Activated CD4-positive, alpha-beta T cell treated with anti-CD3 and anti-CD28 coated beads, Interleukin-2, Interleukin-4, amounts not matched to agents 100 ng/mL and 50 ng/mL, durations not matched to agents 16 hours and 8 hours (primary cell): ENCODE measurements around the gene TMEM88.

ENCODE experiments used
- DNase-seq: peaks from one replicate; pipeline ENCODE4 v3.0.0-alpha.2; 2020; ENCODE audit warnings: low spot score

TMEM88 gene

DNA sequence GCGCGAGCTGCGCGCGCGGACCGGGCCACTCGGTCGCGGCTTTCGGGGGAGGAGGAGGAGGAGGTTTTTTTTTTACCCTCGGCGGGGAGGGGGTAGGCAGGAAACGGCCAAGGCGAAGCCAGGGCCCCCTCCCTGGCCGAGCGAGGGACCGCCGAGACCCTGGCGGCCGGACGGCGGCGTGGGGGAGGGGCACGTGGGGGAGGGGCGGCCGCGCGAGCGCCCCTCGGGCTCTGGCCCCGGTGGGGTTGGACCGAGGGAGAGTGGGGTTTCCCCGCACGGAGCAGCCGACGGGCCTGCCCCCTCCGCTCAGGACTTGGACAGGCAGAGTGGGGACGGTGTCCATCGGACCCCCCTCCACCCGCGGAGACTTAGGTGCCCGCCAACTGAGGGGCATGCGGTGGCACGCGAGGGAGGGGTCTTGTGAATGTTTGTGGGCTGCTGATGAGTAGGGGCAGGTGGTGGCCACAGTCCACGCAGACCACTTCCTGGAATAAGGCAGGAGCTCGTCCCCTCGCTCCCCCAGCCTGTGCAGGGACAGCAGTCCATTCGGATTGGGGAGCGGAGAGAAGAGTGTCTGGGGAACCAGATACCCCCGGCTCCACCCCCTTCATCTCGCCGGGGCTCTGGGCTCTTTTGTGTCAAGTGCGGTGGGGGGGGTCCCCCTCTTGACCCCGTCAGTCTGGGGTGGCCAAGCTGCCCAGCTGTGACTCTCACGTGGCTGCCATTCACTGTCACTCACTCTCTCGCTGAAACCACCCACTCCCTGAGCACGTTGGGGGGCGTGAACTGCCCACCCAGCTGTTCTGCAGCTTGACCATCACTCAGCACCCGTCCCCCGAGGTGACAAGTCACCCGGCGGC is 30.7 kb downstream of the TMEM88 start:
- DNase-seq: peak; percentile 42

DNA sequence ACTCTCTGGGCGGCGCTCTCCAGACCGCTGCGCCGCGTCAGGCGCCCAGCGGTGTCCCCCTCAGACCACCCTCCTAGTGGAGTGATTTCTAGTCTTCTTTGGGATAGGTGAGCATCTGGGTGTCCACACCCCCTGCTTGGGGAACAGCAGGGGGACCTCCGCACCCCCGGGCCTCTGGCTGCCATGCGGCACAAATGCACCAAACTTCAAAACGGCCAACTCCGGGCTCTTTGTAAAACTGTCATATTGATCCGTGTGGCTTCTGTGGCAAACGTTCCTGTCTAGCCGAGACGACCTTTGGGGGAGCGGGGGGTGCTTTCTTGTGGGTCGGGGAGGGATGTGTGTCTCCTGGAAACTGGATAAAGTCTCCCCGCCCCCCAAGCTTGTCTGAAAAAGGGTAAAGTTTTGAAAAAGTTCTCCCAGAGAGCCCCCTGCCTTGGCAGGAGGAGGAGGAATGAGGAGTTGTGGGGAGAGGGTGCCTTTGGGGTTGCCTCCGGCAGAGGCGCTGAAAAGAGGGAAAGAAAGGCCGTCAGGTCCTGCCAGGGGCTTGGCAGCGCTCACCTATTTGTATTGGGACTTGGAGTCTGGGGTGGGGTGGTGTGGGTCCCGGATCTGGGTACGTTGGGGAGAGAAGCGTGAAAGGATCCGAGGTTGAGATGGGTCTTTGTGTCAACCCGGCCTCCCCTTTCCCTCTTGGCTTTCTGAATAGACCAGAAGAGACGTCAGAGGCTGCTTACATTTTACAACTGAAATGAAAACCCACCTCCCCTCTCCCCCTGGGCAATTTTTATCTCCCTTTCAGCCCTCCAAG is 31.6 kb downstream of the TMEM88 start:
- peak; percentile 54 for DNase-seq

- no peak for DNase-seq
These were observed 32.2 kb downstream of the TMEM88 start for GRCh38 chr17:7887038-7887481.

- DNase-seq: peak; percentile 92
These were observed 32.8 kb downstream of the TMEM88 start for GRCh38 chr17:7887482-7888183.

DNA sequence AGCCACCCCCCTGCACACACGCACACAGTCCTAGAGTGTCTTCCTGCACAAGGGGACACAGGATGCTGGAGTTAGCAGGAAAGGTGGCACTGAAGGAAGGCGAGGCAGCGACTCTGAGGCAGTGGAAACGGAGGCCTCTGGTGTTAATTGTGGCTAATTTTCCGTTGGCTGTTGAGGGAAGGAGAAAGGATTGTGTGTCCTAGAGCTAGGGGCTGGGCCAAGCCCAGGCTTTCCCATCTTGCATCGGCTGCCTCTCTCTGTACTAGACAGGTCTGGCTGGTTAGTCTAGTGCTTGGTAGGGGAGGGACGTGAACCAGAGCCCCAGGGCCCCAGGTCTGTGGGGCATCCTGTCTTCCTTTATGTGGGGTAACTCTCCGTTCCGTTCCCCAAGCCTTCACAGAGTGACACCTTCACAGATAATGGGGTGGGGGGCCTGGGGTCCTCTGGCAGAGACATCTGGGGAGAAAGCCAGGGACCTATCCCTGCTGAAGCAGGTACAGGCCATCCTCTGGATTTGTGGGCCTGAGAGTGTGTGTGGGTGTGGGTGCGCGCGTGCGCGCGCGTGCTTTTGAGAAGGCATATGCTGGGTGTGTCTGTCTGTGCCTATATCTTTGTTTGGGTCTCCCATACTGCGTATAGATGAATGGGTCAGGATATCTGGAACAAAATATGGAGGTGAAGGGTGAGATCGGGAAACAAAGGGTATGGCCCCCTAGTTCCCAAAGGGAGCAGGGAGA is 33.5 kb downstream of the TMEM88 start, which contains the start of gene CHD3:
Gene CHD3 (plus strand): TSS at position 606 of the 737 bp plus-strand sequence. CDS start 212 bp downstream, outside the sequence.
- peak; percentile 50 for DNase-seq

GRCh38 chr17:7889166-7889955 is 34.5 kb downstream of the TMEM88 start:
- DNase-seq: no peak

GRCh38 chr17:7893187-7893880 is 38.5 kb downstream of the TMEM88 start:
- DNase-seq: no peak

GRCh38 chr17:7894226-7894625 is 39.4 kb downstream of the TMEM88 start:
- no peak for DNase-seq

GRCh38 chr17:7894866-7895265 is 40.0 kb downstream of the TMEM88 start:
- no peak for DNase-seq

- DNase-seq: no peak
These were observed 42.2 kb downstream of the TMEM88 start for GRCh38 chr17:7897090-7897489.

GRCh38 chr17:7897773-7898172 is 42.9 kb downstream of the TMEM88 start:
- no peak for DNase-seq

DNA sequence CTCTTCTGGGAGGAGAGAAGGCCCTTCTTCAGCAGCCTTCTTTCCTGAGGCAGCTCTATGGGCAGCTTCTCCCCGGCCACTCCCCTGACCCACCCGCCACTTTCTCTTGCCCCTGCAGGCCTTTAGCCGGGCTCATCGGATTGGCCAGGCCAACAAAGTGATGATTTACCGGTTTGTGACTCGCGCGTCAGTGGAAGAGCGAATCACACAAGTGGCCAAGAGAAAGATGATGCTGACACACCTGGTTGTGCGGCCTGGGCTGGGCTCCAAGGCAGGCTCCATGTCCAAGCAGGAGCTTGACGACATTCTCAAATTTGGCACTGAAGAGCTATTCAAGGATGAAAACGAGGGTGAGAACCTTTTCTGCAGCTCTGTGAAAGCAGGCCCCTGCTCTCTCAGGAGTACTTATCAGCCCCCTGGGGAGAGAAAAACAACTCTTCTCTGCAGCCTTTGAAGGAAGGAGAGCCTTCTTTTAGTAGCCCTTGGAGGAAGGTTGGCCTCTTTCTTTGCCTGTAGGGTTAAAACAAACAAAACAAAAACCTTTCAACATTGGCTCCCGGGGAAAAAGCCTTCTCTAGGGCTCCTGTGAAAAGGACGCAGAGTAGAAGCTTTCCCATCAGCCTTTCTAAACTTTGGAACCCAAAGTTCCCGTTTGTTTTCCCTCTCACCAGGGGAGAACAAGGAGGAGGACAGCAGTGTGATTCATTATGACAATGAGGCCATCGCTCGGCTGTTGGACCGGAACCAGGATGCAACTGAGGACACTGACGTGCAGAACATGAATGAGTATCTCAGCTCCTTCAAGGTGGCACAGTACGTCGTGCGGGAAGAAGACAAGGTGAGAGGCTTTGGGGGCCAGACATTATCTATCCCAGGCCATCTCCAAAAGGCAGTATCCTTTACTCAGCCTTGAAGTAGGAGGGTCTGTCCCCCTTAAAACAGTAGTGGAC is 48.6 kb downstream of the TMEM88 start:
- DNase-seq: no peak
